Femur (tissue), 1 donor: ENCODE data around the gene TRIM25.

ENCODE experiments used
- DNase-seq: peaks from one replicate; pipeline ENCODE4 v3.0.0-alpha.2; 2017

The TRIM25 gene

GRCh38 chr17:56850591-56850990, 63.3 kb downstream of the TRIM25 start:
- no peak for DNase-seq

GRCh38 chr17:56849131-56849530, 64.7 kb downstream of the TRIM25 start:
- no peak for DNase-seq

- DNase-seq, result no peak
These were observed 66.7 kb downstream of the TRIM25 start for GRCh38 chr17:56847106-56847505.

GRCh38 chr17:56845934-56846333, 67.9 kb downstream of the TRIM25 start:
- DNase-seq, result no peak

GRCh38 chr17:56842577-56842976, 71.3 kb downstream of the TRIM25 start:
- DNase-seq, result no peak

GRCh38 chr17:56838687-56839086, 75.2 kb downstream of the TRIM25 start:
- no peak for DNase-seq
